HG03045 (cell line): ENCODE results near the gene RAPGEF5.

Experiments
- ATAC-seq: cut with Tn5 transposase; IDR thresholded peaks from one replicate; pipeline ENCODE4 v1.9.1; 2021; ENCODE audit warnings: mild to moderate bottlenecking, moderate library complexity; ENCODE audit not compliant: unreplicated experiment

RAPGEF5 gene

DNA sequence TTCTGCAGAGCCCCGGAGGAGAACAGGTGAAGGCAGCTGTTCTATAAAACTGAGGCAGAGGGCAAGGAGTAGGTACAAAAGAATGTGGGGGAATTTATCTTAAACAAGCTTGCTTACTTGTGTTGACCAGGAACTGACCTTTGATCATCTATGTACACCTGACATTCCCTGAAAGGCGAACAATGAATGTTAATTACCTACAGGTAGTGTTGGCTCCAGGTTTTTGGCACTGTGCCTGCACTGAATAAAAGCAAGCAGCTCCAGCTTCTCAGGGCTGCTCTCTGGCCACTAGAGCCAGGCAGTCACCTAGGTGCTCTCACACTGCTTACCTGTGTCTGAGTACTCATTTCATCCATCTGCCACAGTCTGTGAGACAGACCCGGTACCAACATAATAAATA lies 87.0 kb downstream of the RAPGEF5 start:
- ATAC-seq: no peak

DNA sequence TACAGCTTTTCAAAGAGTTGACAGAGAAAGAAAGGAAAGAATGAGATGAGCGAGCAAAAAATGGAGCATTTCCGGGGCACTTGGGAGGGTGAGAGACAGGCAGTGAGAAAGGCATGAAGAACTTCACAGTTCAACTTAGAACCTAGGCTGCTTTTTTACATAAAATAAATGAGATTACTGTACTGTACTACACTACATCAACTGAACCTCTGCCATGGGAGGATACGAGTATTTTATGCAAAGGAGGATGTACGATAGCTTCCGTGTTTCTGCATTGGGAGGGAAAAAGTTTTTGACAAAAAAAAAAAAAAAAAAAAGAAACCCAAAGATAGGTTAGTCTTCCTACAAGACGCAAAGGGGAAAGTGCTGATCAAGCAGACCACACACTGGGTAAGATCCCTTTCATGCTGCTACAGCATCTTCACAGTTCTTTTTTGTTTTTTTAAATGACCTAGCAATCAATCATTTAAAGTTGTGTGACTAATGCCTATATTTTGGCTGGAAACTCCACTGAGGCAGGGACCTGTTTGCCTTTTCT lies 88.0 kb downstream of the RAPGEF5 start:
- ATAC-seq: no peak

DNA sequence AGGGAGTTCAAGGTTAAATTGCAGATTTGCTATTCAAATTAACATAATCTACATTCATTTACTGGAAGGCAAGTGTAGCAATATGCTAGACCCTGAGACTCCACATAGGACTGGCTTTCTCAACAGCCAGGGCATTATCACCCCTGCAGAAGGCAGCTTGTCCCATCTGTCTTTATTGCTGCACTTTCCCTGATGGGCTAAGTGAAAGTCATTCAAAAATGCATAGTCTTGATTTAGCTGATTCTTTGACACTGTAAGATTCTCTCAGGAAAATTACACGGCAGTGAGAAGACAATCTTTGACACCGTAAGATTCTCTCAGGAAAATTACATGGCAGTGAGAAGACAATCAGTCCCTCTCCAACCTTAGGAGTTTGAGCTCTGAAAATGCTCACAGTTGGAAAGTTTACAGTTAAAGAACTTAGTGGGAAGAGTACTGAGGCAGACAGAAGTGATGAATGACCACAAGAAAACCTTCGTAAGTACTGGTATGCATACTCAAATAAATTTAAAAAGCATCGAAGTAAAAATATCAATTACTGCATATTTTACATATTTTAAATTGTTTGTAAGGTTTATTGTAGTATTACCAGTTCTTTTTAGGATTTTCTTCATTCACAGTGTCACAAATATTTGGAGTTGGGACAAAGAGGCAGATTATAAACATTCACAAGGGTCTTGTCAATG lies 88.9 kb downstream of the RAPGEF5 start:
- ATAC-seq: no peak

DNA sequence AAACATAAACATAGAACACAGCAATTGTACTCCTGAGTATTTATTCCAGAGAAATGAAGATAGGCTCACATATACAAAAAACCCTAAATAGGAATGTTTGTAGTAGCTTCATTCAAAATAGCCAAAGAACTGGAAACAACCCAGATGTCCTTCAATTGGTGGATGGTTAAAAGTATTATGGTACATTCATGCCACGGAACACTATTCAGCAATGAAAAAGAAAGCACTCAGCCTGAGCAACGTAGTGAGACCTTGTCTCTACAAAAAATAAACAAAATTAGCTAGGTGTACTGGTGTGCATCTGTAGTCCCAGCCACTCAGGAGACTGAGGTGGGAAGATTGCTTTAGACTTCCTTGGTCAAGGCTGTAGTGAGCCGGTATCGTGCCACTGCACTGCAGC lies 94.4 kb downstream of the RAPGEF5 start:
- no peak for ATAC-seq

DNA sequence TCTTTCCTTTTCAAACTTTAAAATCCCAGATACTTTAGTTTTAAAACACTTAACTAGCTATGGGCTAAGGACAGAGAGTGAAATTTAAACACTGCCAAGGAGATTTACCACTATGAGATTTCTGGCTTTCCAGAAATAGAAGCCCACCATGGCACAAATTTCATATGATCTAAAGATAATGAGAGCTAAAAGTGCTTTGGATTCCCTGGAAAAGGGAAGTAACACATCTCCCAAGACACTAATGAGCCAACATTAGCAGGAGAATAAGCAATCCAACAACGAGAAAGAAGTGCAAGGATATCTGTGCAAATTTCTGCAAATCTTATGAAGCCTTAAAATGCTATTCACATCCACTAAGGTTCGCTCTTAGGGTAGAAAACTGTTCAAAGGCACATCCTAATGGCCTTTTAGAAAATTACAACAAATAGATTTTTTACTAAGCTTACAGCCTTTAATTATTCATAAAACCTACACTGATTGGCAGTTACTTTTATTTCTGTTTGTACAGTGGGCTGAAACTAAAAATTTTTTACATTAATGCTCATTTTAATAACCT lies 100.3 kb downstream of the RAPGEF5 start:
- ATAC-seq: no peak

DNA sequence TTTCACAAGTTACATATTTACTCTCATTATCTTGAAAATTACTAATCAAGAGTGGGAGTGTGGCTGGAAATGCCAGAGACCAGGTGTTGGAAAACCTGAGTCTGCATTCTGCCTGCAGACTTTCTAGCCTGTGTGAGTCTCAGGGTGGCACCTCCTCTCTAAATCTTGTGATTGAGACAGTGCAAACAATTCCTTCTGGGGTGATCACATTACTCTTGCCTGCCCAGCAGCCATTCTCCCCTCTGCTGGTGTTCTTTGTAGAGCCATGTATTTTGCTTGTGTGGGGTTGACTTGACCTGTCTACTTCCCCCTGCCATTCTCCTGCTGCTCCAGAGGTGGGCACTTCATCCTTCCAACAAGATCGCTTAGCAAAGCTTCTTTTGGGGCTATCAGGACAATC lies 101.1 kb downstream of the RAPGEF5 start:
- ATAC-seq: no peak

DNA sequence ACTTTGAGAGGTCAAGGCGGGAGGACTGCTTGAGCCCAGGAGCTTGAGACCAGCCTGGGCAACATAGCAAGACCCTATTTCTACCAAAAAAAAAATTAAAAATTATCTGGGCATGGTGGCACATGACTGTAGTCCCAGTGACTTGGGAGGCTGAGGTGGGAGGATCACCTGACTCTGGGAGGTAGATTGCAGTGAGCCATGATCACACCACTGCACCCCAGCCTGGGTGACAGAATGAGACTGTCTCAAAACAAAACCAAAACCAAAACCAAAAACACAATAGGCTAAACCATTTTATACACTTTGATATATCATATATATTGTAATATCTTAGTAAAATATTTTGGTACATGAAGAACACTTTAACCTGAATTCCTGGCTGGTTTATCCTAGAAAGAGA lies 101.6 kb downstream of the RAPGEF5 start:
- no peak for ATAC-seq

DNA sequence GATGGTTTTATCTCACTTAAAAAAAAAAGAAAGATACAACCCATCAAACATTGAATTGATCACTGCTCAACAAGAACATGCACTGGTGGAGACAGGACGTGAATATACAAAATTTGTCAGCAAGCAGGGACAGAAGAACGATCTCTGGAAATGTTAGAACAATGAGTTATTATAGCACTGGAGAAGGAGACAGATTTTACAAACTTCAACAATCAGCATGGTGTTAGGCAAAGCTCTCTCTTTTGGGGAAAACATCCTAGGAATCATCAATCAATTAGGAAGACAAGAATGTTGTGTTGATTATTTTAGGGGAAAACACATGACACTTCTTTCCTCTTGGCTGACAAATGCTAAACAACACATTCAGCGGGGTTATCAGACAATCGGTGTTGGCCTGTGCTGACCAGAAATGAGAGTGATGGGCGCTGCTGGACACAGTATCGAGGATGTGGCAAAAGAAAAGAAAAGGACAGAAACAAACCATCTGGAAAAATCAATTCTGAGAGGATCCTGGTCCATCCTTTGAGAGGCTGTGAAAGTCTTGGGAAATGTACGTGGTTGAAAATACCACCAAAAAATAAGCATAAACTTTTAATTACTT lies 103.9 kb downstream of the RAPGEF5 start:
- no peak for ATAC-seq

DNA sequence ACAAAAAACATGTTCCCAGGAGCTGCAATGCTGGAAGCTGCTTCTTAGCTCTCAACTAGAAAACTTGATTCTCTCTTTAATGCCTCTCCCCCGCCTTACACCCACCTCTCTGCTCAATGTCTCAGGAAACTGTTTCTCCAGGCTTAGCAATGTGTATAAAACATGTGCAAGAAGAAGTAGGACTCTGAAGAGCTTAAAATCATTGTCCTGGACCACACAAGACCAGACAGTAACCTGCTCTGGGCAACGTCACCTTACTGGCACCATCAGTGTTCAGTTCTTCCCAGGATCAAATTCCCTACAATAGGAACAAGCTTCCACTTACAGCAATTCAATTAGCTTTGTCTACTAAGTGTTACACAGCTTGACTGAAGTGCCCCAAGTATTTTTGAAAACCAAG lies 104.9 kb downstream of the RAPGEF5 start:
- no peak for ATAC-seq

DNA sequence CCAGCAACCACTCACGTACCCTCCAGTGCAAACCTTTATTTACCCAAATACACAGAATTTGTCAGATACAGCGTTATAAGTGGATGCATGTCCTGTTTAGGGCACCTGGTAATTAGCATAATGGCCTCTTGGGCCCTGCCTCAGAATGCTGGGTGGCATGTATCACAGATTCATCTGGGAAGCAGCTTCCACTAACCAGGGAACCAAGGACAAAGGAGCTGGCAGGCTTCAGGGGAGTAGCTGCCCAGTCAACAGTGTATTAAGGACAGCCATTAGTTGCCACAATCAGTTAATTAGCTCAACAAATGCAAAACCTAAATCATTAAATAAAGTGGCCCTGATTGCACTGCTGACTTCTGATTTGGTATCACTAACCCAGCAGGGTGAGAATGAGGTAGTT lies 105.7 kb downstream of the RAPGEF5 start:
- no peak for ATAC-seq

DNA sequence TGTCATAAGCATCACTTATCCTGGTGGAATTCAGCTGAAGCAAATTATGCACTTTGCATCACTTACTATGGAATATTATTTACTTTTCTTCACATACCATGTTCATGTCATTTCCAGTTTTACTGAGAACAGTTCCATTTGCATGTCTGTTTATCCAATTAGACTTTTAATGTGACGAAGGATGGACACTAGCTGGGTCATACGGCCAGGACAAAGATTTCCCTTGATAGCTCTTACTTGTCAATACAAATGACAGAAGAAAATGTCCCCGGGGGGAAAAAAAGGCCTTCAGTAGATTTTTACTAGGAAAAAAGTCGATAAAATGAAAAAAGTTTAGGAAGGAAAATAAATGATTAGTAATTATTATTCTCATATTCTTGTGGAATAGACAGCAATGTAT lies 106.6 kb downstream of the RAPGEF5 start:
- no peak for ATAC-seq

DNA sequence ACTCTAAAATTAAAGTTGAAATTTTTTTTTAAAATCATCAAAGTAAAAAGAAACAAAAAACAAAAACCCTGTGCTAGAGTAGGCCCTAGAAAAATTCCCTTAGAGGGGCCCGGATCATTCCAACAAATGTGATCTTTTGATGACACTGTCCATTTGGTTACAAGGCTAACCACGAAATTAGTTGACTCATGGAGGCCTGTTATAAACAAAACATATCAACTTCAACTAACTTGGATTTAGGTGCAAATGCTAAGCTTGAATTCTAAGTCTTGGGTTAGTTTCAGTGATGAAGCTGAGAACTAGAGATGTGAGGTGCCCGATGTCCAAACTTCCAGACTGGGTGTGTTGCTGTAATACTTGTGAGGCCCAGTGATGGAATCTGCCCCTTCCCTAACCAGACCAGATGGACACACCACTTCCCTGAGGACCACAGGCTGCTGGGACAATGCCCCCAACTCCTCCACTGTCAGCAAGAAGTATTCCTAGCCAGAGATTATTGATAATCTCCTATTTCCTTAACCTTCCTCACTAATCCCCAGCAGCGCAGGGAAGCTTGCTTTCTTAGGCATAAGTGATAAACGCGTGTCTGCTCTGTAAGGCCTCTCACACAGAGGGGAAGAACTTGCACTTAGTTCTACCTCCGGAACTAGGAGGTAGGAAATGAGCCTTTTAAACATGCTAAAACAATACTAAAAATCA lies 108.7 kb downstream of the RAPGEF5 start:
- ATAC-seq: no peak

DNA sequence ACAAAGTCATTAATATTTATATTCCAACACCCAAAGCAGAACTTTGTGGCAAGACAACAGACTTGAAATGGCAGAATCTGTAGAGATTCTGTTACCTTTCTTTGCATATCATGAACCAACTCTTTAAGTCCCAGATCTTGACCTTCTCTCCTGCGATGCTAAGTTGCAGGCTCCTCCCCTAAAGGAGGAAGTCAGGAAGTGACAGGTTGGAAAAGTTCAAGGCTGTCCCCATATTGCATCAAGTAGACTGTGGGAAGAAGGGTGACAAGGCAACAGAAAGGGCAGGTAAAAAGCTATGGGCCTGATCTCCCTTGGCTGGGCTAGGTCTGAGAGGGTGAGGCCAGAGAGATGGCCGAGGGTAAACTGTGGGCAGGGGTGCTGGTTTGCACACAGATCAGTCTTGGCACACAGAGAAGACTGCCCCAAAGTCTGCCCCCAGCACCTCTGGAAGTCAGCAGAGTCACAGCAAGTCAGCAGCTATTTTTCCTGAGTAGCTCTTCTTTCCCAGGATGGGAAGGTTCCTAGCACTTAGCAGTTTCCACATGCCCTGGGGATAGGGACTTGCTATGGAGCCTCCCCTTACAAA lies 115.1 kb downstream of the RAPGEF5 start:
- ATAC-seq: no peak

DNA sequence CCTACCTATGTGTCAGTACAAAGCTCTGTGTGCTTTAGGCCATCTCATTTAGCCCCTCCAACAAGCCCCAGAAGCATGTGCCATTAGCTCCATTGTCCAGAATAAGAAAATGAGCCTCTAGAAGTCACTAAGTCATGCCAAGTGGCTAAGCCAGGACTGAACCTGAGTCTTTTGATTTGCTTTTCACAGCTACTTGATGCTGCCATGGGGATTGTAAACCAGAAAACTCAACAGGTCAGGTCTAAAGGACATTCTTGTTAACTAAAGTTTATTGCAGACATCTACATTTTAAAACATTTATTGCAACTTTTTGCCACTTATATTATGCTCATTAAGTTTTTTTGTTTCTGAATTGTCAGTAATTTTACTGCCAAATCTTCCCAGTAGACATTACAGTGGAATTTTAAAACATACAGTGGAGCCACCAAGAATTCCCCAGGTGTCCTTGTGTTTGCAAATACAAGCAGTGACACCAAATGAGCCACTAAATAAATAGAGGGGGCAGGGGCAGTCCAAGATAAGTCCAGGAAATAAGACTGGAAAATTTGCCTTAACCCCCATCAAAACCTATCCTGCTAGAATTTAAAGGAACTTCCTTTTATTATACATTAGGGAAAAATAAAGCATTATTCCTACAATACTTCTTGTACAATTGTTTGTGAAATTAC lies 115.9 kb downstream of the RAPGEF5 start:
- ATAC-seq: no peak

DNA sequence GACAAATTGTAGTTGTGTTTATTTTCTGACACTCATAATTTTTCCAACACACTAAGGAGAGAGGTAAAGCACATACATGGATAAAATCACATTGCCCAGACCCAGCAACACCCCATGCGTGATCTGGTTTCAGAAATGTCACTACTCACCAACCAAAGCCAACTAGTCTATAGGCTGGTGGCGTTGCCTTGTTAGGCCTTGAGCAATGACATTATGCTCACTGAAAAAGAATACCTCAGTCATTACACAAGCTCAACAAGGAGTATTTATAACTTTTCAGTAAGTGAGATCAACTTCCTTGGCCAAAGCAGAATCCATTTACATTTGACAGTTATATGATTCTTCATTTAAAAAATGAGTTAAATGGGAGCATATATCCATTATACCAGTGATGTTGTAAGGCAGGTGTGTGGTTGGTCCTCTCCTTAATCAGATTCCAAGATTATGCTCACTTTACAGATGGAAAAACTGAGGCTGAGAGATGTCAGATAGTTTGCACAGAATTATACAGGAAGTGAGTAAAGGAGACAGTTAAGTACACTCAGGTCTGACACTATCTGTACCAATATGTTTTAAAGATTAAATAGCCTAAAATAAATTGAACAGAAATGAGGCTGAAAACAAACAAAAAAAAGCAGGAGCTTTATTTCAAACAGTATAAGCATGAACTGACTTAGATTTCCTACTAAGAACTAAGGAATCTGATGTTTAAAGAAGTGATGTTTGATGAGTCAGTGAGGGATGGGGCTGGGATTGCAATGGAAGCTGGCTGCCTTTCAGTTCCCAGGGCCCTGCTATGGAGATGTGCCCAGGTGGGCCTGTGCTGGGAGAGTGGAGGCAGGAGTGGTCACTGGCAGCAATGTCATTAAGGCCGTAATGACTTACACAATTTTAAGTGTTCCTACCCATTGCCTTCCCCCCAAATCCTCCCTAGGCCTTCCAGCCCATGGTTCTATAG lies 118.3 kb downstream of the RAPGEF5 start:
- ATAC-seq: no peak

DNA sequence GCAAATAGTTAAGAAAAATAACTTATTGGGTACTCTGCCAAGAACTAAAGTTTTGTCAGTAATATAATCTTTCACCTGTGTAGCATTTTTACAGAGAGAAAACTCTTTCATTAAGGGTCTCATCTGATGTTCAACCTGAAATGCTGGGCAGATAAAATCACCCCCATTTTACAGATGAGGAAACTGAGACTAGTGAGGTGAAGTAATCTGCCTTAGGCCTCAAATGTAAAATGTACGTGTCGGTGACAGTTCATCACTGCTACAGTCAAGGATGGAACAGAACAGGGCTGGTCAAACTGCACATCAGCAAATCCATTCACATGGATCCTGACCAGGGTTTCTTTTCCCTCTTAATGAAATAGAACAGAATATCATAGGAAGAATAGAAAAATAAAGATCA lies 121.8 kb downstream of the RAPGEF5 start:
- no peak for ATAC-seq

DNA sequence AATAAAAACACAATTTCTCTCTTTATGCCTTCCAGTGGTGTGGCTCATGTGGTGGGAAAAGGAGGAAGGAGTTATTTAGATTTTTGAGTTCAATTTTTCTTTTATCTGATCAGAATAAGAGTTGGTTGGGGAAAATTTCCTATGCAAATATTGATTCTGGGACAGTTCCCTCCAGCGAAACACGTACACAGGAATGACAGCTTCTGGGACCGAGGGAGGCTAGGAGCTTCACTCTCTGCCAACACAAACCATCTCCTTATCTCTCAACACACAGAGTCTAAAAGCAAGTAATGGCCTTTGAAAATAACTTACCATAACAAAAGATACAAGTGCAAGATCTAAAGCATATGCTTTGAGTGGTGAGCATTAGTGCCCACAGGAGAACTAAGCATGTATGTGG lies 122.7 kb downstream of the RAPGEF5 start:
- no peak for ATAC-seq

DNA sequence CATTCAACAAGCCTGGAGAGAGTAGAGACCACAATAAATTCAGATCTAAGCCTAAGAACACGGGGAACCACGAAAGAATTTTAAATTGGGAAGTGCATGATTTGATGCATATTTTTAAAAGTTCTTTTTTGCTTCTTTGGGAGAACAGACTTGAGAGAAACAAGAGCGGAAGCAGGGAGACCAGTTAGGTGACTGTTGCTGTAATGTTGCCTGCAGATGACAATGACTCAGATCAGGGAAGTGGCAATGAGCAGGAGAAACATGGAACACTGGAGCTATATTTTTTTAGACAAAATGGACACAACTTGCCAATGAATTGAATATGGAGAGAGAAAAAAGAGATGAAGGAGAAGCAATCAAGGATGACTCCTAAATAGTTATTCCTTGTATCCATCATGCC lies 125.1 kb downstream of the RAPGEF5 start:
- no peak for ATAC-seq

DNA sequence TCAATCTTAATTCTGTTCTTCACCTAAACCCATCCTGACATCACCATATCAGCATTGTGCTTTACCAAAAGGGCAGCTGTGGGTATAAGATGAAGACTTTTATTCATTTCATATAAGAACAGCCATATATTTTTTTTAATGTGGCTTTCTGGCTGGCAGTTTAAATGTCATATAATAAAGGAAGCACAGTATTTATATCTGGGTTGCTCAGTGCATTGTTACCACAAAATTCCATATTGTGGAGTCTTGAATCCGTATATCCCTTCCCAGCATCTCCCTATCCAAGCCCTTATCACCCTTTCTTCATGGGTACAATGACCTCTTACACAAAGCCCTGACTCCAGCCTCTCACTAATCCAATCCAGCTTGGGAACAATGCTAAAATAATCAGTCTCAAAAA lies 125.8 kb downstream of the RAPGEF5 start:
- no peak for ATAC-seq

DNA sequence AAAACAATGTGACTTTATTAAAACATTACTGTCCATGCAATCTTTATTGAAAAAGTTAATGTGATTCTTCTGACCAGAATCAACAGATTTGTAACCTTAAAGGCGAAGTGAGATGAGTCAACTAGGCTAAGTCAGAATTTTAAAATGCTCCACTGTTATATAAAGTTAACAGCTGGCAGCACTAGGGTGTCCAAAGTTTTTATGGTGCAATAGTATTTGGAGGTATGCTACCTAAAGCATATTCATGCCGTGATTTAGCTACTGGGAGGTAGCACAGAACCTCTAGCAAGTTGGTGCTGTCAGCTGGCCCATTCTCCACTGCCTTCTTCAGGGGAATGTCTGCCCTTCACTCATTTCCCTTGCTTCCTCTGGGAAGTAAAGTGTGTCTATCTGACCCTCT lies 126.7 kb downstream of the RAPGEF5 start:
- no peak for ATAC-seq
